Measurements from ENCODE around the gene TMEM231.

TMEM231 gene

DNA sequence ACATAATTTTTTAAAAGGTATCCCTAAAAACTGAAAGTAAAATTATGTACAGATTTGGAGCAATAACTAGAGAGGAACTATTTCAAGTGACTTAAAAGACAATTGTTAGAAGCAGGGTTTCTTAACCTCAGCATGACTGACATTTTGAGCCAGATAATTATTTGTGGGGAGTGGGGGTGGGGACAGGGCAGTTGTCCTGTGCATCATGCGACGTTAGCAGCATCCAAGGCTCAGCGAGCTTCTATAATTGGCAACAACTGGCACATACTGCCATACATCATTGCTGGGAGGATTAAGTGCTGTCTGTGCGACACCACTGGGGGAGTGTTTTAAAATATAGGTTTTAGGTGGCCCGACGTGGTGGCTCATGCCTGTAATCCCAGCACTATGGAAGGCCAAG lies 37.3 kb upstream of the TMEM231 start:
- TF ChIP-seq SIN3A (IDR thresholded peaks at IDR 0.05; ENCODE audit: borderline replicate concordance, insufficient read depth, low read length) (no peak), POLR2AphosphoS5 (IDR thresholded peaks at IDR 0.05; ENCODE audit: low read depth, low read length) (no peak), FOXP2 (optimal IDR thresholded peaks at IDR 0.05; ENCODE audit: borderline replicate concordance, extremely low read depth, extremely low read length, insufficient read depth) (no peak), TAF1 (IDR thresholded peaks at IDR 0.05; ENCODE audit: borderline replicate concordance, insufficient read depth, low read length) (no peak)
- TF ChIP-seq, protein P1, sequence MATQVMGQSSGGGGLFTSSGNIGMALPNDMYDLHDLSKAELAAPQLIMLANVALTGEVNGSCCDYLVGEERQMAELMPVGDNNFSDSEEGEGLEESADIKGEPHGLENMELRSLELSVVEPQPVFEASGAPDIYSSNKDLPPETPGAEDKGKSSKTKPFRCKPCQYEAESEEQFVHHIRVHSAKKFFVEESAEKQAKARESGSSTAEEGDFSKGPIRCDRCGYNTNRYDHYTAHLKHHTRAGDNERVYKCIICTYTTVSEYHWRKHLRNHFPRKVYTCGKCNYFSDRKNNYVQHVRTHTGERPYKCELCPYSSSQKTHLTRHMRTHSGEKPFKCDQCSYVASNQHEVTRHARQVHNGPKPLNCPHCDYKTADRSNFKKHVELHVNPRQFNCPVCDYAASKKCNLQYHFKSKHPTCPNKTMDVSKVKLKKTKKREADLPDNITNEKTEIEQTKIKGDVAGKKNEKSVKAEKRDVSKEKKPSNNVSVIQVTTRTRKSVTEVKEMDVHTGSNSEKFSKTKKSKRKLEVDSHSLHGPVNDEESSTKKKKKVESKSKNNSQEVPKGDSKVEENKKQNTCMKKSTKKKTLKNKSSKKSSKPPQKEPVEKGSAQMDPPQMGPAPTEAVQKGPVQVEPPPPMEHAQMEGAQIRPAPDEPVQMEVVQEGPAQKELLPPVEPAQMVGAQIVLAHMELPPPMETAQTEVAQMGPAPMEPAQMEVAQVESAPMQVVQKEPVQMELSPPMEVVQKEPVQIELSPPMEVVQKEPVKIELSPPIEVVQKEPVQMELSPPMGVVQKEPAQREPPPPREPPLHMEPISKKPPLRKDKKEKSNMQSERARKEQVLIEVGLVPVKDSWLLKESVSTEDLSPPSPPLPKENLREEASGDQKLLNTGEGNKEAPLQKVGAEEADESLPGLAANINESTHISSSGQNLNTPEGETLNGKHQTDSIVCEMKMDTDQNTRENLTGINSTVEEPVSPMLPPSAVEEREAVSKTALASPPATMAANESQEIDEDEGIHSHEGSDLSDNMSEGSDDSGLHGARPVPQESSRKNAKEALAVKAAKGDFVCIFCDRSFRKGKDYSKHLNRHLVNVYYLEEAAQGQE (IDR thresholded peaks at IDR 0.05; ENCODE audit: insufficient read depth in 1 of 2, low read depth in 2 of 2, low read length in 2 of 2), result no peak

DNA sequence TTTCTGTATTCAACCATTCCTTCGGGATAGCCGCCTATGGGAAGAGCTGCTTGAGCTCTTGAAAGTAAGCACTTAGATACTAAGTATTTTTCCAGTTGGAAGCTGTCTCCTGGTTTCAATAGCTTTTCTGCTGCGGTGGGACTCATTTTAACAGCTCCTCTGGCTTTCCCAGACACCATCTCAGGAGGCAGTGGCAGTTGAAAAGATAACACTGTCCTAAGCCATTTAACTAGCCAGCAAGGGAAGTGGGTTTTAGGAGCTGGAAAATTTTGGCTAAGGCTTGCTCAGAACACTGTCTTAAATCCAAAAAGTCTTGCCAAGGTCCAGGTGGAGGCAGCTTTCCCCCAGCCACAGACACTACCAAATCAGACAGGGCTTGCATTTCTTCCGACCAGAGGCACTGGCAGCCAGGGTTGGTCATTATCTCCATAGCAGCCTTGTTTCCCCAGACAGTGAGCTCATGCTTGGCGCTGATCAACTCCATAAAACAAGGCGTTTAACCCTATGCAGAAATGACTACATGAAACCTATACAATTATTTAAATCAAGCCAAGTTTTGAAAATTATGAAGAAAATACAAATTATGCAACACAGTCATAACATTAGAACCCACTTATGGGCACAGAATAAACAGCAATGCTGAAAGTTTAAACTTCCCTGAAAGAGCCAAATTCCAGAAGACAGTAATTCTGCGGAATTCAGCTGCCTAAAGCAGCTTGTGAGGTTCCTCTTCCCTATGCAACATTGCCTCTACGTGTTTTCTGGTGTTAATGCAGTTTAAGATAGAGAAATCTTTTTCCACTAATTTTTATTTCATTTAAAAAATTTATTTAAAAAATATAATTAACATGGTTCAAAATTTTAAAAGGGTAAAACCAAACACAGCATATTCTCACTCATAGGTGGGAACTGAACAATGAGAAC lies 35.1 kb upstream of the TMEM231 start:
- TF ChIP-seq POLR2AphosphoS5 (IDR thresholded peaks at IDR 0.05; ENCODE audit: low read depth, low read length), result no peak
- TF ChIP-seq, protein P1 (IDR thresholded peaks at IDR 0.05; ENCODE audit: insufficient read depth in 1 of 2, low read depth in 2 of 2, low read length in 2 of 2), result no peak
- no peak for TF ChIP-seq TAF1 (IDR thresholded peaks at IDR 0.05; ENCODE audit: borderline replicate concordance, insufficient read depth, low read length)
- no peak for TF ChIP-seq SIN3A (IDR thresholded peaks at IDR 0.05; ENCODE audit: borderline replicate concordance, insufficient read depth, low read length)
- TF ChIP-seq FOXP2 (optimal IDR thresholded peaks at IDR 0.05; ENCODE audit: borderline replicate concordance, extremely low read depth, extremely low read length, insufficient read depth), result no peak

DNA sequence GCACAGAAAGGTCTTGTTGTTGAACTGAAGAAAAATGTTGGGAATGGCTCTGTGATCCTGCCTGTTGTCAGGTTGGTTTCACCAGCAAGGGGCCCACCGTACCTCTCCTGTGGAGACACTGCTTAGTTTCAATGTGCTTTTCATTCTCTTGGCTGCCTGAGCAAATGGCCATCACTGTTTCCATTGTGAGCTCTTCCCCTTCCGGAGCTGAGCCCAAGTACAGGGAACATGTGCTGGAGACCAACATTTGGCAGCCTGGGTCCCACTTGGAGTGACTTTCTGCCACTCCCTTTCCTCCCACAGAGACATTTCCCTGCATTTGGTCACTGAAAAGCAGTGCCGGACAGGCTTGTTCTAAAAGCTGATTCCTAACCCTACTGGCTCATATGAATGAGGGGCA lies 33.3 kb upstream of the TMEM231 start:
- TF ChIP-seq FOXP2 (optimal IDR thresholded peaks at IDR 0.05; ENCODE audit: borderline replicate concordance, extremely low read depth, extremely low read length, insufficient read depth) (no peak), POLR2AphosphoS5 (IDR thresholded peaks at IDR 0.05; ENCODE audit: low read depth, low read length) (no peak), SIN3A (IDR thresholded peaks at IDR 0.05; ENCODE audit: borderline replicate concordance, insufficient read depth, low read length) (no peak), TAF1 (IDR thresholded peaks at IDR 0.05; ENCODE audit: borderline replicate concordance, insufficient read depth, low read length) (no peak)
- TF ChIP-seq, protein P1 (IDR thresholded peaks at IDR 0.05; ENCODE audit: insufficient read depth in 1 of 2, low read depth in 2 of 2, low read length in 2 of 2), result no peak

DNA sequence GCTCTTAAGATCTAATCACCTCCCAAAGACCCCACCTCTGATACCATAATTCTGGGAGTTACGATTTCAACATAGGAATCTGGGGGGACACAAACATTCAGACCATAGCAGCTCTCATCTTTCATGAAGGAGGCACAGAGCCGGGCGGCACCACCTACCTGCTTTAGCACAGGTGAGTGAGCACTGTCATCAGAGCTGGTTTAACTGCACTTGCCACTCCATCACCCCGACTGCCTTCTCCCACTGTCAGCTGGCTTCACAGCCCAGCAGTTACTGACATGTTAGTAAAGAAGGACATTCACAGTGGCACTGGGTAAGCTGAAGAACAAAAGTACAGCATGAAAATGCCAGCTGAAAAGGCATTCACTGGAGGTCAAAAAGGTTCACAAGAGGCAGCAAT lies 32.7 kb upstream of the TMEM231 start:
- TF ChIP-seq SIN3A (IDR thresholded peaks at IDR 0.05; ENCODE audit: borderline replicate concordance, insufficient read depth, low read length) (no peak), FOXP2 (optimal IDR thresholded peaks at IDR 0.05; ENCODE audit: borderline replicate concordance, extremely low read depth, extremely low read length, insufficient read depth) (no peak), POLR2AphosphoS5 (IDR thresholded peaks at IDR 0.05; ENCODE audit: low read depth, low read length) (no peak), TAF1 (IDR thresholded peaks at IDR 0.05; ENCODE audit: borderline replicate concordance, insufficient read depth, low read length) (no peak)
- TF ChIP-seq, protein P1 (IDR thresholded peaks at IDR 0.05; ENCODE audit: insufficient read depth in 1 of 2, low read depth in 2 of 2, low read length in 2 of 2), result no peak
